GM19023 (cell line): ENCODE results near the gene GLMN.

ENCODE experiments used
- ATAC-seq: cut with Tn5 transposase; IDR thresholded peaks from one replicate; pipeline ENCODE4 v1.9.1; 2021; ENCODE audit warnings: mild to moderate bottlenecking, moderate library complexity; ENCODE audit not compliant: unreplicated experiment

GLMN gene

DNA sequence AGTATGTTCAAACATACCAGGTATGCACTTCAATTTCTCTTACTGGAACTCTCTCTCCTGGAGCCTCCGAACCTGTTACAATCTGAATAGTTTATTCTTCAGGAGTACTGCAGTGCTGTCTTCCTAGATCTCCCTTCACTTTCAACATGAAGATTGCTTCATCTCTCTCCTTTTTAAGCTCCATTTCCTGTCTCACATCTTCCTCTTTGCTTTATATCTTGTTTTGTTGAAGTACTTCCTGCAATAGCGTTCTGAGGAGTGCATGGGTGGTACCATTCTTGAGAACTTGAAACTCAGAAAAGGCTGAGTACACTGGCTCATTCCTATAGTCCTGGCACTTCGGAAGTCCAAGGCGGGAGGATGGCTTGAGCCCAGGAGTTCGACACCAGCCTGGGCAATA lies 96.8 kb downstream of the GLMN start:
- ATAC-seq = no peak
